Caco-2 (cell line): ENCODE results near the gene ENO1. TPM values are rescaled to one million over a fixed set of nuclear protein-coding genes. Genes with fewer than 3 reads are reported as not detected.

Experiments used
- BruUV-seq: library from RNA; stranded (reverse); fragments of 400-500 nt; replicated peaks from 2 replicates; lab custom pipeline; 2021; lab: Mats Ljungman, UMichigan
- CTCF ChIA-PET: fragments of 300-600 bp; sonication (Branson Sonifier 250); formaldehyde crosslinking; loops from one replicate; lab custom pipeline; 2022; ENCODE audit warnings: antibody characterized with exemption; lab: Charles Lee
- POLR2A ChIA-PET: fragments of 300-600 bp; sonication (Branson Sonifier 250); formaldehyde crosslinking; loops from one replicate; lab custom pipeline; 2022; ENCODE audit warnings: antibody characterized with exemption; lab: Charles Lee
- DNase-seq, 2 experiments: peaks; one replicate each; pipeline versions ENCODE4 v3.0.0 to v3.0.0-alpha.2; 2020 to 2022
- H3K27me3 ChIP-seq: replicated peaks from 2 replicates; pipeline ENCODE4 v1.6.0; 2011; ENCODE audit warnings: low read length; ENCODE audit not compliant: control insufficient read depth, insufficient read depth
- H3K36me3 ChIP-seq: 2 replicates; pipeline ENCODE4 v1.5.1; 2011; ENCODE audit warnings: low read length; ENCODE audit not compliant: control insufficient read depth, insufficient read depth
- H3K4me1 ChIP-seq: fragments of 250-450 bp; sonication (Bioruptor Pico); 2 replicates; pipeline ENCODE4 v1.5.1; 2020; ENCODE audit warnings: mild to moderate bottlenecking
- H3K4me3 ChIP-seq: 2 replicates; pipeline ENCODE4 v1.5.1; 2011; ENCODE audit warnings: low read depth, mild to moderate bottlenecking, control low read depth, low read length
- H3K9me3 ChIP-seq: fragments of 250-450 bp; sonication (Bioruptor Pico); 2 replicates; pipeline ENCODE4 v1.5.1; 2020; ENCODE audit warnings: mild to moderate bottlenecking, moderate library complexity
- H3K27ac Mint-ChIP-seq: one replicate; pipeline ENCODE4 v1.8.0; 2022; ENCODE audit warnings: mixed read lengths; ENCODE audit not compliant: unreplicated experiment
- H3K27me3 Mint-ChIP-seq: one replicate; pipeline ENCODE4 v1.8.0; 2022; ENCODE audit warnings: mixed read lengths; ENCODE audit not compliant: insufficient read depth, unreplicated experiment
- H3K36me3 Mint-ChIP-seq: one replicate; pipeline ENCODE4 v1.8.0; 2022; ENCODE audit warnings: mild to moderate bottlenecking, mixed read lengths; ENCODE audit not compliant: insufficient read depth, unreplicated experiment
- H3K4me1 Mint-ChIP-seq: one replicate; pipeline ENCODE4 v1.8.0; 2022; ENCODE audit warnings: low read depth, mixed read lengths; ENCODE audit not compliant: unreplicated experiment
- H3K4me3 Mint-ChIP-seq: one replicate; pipeline ENCODE4 v1.8.0; 2022; ENCODE audit warnings: mild to moderate bottlenecking, moderate library complexity, mixed read lengths; ENCODE audit not compliant: unreplicated experiment
- H3K9me3 Mint-ChIP-seq: one replicate; pipeline ENCODE4 v1.8.0; 2022; ENCODE audit warnings: mixed read lengths; ENCODE audit not compliant: unreplicated experiment
- intact Hi-C: fragments of 100-400 bp; cut with micrococcal nuclease; formaldehyde crosslinking; loops from one replicate; pipeline ENCODE4 v1.10.0; 2022; ENCODE audit not compliant: unreplicated experiment
- total RNA-seq: library from RNA; stranded (reverse); gene quantifications from 2 replicates; pipeline ENCODE4 v1.2.3, GENCODE V29; 2022
- TF ChIP-seq, protein P1 (sequence below), 2 experiments: fragments of 200-600 bp in 1 of 2; IDR thresholded peaks; 1 replicate in 1 of 2; 2 replicates in 1 of 2; pipeline versions ENCODE4 v1.5.1 to v1.8.0; 2011 to 2022; ENCODE audit warnings: antibody characterized with exemption in 1 of 2, control low read depth in 1 of 2, inconsistent platforms in 1 of 2, low read depth in 1 of 2, low read length in 1 of 2, mild to moderate bottlenecking in 1 of 2, moderate library complexity in 1 of 2; ENCODE audit not compliant: insufficient read depth in 1 of 2, severe bottlenecking in 1 of 2, unreplicated experiment in 1 of 2

ENO1 gene
- total RNA-seq, 1 experiment from 2014 or later: 934 TPM

DNA sequence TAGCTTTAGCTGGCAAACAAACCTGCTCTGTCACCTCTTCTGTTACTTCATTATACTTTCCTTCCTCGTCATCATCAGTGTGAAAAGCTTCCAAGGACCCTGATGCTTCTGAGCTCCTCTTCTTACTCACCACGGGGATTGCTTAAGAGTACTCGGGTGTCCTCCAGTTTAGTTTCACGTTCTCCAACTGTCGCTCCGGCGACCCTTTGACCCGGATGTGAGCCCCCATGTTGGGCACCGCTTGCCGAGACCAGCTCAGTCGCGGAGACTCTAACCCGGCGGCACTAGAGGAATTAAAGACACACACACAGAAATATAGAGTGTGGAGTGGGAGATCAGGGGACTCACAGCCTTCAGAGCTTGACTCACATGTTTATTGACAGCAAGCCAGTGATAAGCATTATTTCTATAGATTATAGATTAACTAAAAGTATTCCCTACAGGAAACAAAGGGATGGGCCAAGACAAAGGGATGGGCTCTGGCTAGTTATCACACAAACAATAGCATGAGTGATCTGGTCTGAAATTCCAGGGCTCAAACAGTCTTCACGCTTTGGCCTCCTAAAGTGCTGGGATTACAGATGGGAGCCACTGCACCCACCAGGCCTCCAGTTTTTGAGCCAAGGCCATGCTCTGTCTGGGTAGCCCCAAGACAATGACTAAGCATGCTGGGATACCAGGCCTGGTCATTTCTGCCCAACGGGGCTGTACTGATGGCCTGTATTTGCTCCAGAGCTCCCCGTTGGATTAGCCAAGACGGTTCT, 30.1 kb upstream of the ENO1 start:
- DNase-seq: no peak
- Histone ChIP-seq H3K9me3 (peaks cover 5% of the 10 kb centered on the region; the same call in 1 of the 2 replicates), H3K36me3 (no peaks in the 10 kb centered on the region), H3K4me3 (no peak overlapping the region), H3K4me1 (peaks cover 13% of the 10 kb centered on the region; the same call in 1 of the 2 replicates), H3K27me3 (no peaks in the 10 kb centered on the region)
- peaks cover 15% of the 10 kb centered on the region for H3K4me1 Mint-ChIP-seq
- CTCF ChIA-PET: no interaction called here
- TF ChIP-seq, protein P1, sequence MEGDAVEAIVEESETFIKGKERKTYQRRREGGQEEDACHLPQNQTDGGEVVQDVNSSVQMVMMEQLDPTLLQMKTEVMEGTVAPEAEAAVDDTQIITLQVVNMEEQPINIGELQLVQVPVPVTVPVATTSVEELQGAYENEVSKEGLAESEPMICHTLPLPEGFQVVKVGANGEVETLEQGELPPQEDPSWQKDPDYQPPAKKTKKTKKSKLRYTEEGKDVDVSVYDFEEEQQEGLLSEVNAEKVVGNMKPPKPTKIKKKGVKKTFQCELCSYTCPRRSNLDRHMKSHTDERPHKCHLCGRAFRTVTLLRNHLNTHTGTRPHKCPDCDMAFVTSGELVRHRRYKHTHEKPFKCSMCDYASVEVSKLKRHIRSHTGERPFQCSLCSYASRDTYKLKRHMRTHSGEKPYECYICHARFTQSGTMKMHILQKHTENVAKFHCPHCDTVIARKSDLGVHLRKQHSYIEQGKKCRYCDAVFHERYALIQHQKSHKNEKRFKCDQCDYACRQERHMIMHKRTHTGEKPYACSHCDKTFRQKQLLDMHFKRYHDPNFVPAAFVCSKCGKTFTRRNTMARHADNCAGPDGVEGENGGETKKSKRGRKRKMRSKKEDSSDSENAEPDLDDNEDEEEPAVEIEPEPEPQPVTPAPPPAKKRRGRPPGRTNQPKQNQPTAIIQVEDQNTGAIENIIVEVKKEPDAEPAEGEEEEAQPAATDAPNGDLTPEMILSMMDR (IDR thresholded peaks at IDR 0.05; ENCODE audit: insufficient read depth in 1 of 2, low read depth in 1 of 2, low read length in 1 of 2, severe bottlenecking in 1 of 2, unreplicated experiment in 1 of 2): no peak
- no peaks in the 10 kb centered on the region for H3K9me3 Mint-ChIP-seq
- no peak overlapping the region for H3K27ac Mint-ChIP-seq
- no peak overlapping the region for H3K4me3 Mint-ChIP-seq
- H3K27me3 Mint-ChIP-seq: no peaks in the 10 kb centered on the region
- intact Hi-C loops: no loop called here
- no TSS peak for BruUV-seq
- POLR2A ChIA-PET: interaction anchor here (0.6 kb wide), 1 partner anchor 91 kb away, joined by 8 read pairs; the partner anchor contains the start of gene RERE
- no peaks in the 10 kb centered on the region for H3K36me3 Mint-ChIP-seq

DNA sequence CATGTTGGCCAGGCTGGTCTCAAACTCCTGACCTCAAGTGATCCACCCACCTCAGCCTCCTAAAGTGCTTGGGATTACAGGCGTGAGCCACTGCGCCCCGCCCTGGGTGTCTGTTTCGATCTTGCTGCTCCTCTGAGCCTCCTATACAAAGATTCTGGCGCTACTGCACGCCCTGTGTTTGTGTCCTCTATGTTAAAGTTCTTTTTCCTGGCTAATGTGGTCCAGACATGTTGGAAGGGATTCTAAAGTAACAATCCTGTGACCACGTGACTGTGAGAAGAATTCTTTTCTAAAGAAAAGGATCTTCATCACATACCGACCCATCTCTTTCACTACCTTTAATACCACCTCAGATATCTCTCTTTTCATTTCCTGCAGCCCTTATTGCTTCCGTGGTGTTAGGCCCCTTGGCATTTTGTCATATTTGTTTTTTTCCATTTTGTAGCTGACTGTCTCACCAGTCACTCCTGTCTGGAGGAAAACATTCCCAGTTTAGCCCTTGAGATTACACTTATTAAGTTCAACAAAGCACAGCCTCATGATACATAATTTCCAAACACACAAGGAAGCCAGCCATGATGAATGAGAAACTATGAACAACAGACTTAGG, 27.2 kb upstream of the ENO1 start:
- Histone ChIP-seq H3K27me3 (no peaks in the 10 kb centered on the region), H3K4me1 (peaks cover 18% of the 10 kb centered on the region; the same call in 1 of the 2 replicates), H3K4me3 (no peak overlapping the region), H3K9me3 (no peaks in the 10 kb centered on the region), H3K36me3 (no peaks in the 10 kb centered on the region)
- Mint-ChIP-seq H3K4me3 (no peak overlapping the region), H3K27ac (no peak overlapping the region), H3K9me3 (no peaks in the 10 kb centered on the region), H3K36me3 (no peaks in the 10 kb centered on the region), H3K4me1 (peaks cover 15% of the 10 kb centered on the region), H3K27me3 (no peaks in the 10 kb centered on the region)
- no TSS peak for BruUV-seq
- intact Hi-C loops: loop anchor here (2.0 kb wide), 1 partner anchor 47 kb away; no protein-coding TSS in a partner anchor
- ChIA-PET CTCF (no interaction called here), POLR2A (no interaction called here)
- TF ChIP-seq, protein P1 (IDR thresholded peaks at IDR 0.05; ENCODE audit: insufficient read depth in 1 of 2, low read depth in 1 of 2, low read length in 1 of 2, severe bottlenecking in 1 of 2, unreplicated experiment in 1 of 2): no peak
- DNase-seq: no peak

DNA sequence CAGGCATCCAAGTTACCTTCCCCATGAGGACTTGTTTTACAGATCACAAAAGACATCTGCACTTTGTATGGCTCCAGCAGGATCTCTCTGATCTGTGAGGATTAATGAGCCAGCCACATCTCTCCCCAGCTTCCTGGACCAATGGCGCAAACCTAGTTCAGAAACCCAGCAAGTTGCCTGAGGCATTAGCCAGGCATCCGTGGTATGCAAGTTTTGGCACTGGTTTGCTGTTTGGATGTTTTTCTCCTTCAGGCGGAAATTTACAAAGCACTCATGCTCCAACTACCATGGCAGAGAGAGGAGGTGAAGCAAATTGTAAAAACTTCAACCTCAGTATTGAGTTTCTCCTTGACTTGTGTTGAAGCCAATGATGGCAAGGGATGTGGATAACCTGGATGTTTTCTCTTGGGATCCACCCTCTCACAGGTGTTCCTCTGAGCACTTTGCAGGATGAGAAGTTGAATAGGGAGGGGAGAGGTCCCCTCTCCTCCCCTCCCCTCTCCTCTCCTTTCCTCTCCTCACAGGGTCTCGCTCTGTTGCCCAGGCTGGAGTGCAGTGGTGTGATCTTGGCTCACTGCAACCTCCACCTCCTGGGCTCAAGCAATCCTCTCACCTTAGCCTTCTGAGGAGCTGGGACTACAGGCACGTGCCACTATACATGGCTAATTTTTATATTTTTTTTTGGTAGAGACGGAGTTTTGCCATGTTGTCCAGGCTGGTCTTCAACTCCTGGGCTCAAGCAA, 25.6 kb upstream of the ENO1 start:
- intact Hi-C loops: loop anchor here (2.0 kb wide), 1 partner anchor 45 kb away; no protein-coding TSS in a partner anchor
- H3K36me3 Mint-ChIP-seq: no peaks in the 10 kb centered on the region
- ChIA-PET POLR2A (no interaction called here), CTCF (interaction anchor here (0.7 kb wide), 1 partner anchor 24 kb away, joined by 3 read pairs; no protein-coding TSS in a partner anchor)
- no peak overlapping the region for H3K27ac Mint-ChIP-seq
- peak; percentile 67 to 74 for DNase-seq
- H3K27me3 Mint-ChIP-seq: no peaks in the 10 kb centered on the region
- no peak overlapping the region for H3K4me3 Mint-ChIP-seq
- Histone ChIP-seq H3K9me3 (no peaks in the 10 kb centered on the region), H3K27me3 (no peaks in the 10 kb centered on the region), H3K4me3 (no peak overlapping the region), H3K36me3 (no peaks in the 10 kb centered on the region), H3K4me1 (peaks cover 18% of the 10 kb centered on the region; the same call in 1 of the 2 replicates)
- TF ChIP-seq, protein P1 (IDR thresholded peaks at IDR 0.05; ENCODE audit: insufficient read depth in 1 of 2, low read depth in 1 of 2, low read length in 1 of 2, severe bottlenecking in 1 of 2, unreplicated experiment in 1 of 2): no peak
- no TSS peak for BruUV-seq
- H3K4me1 Mint-ChIP-seq: peaks cover 15% of the 10 kb centered on the region
- H3K9me3 Mint-ChIP-seq: no peaks in the 10 kb centered on the region
